GM12878 (cell line): ENCODE results near the gene SLC6A12. TPM values are rescaled to one million over a fixed set of nuclear protein-coding genes. Genes with fewer than 3 reads are reported as not detected.
A peak's percentile ranks its signal among the peaks of the same experiment; 100 is the strongest.

ENCODE experiments used
- ATAC-seq: fragments of 200-7000 bp; cut with Tn5 transposase; 3 replicates; pipeline ENCODE4 v1.9.1; 2020; ENCODE audit warnings: mild to moderate bottlenecking, moderate library complexity
- BruUV-seq: library from RNA; stranded (reverse); fragments of 400-500 nt; replicated peaks from 2 replicates; lab custom pipeline; 2021; lab: Mats Ljungman, UMichigan
- CTCF ChIA-PET: fragments of 300-600 bp; sonication (Branson Sonifier 250); formaldehyde crosslinking; extraction: SDS; loops from one replicate; lab custom pipeline; 2021; ENCODE audit warnings: inconsistent platforms; lab: Yijun Ruan, JAX
- POLR2A ChIA-PET: fragments of 350-600 bp; formaldehyde crosslinking; extraction: SDS; loops from one replicate; lab custom pipeline; 2021; ENCODE audit warnings: inconsistent platforms; lab: Charles Lee
- RAD21 ChIA-PET: fragments of 300-600 bp; sonication (Branson Sonifier 250); formaldehyde crosslinking; loops from one replicate; lab custom pipeline; 2023; ENCODE audit warnings: antibody characterized with exemption; ENCODE audit not compliant: unreplicated experiment; lab: Charles Lee
- SMC1A ChIA-PET: fragments of 300-600 bp; sonication (Branson Sonifier 250); formaldehyde crosslinking; loops from one replicate; lab custom pipeline; 2023; ENCODE audit not compliant: unreplicated experiment, uncharacterized antibody; lab: Charles Lee
- DNase-seq: peaks from one replicate; pipeline ENCODE4 v3.0.0-alpha.2; 2011; ENCODE audit warnings: low read depth, low spot score
- FAIRE-seq: peaks from 3 replicates; lab custom pipeline; 2011; peaks lifted over from hg19 to GRCh38; lab: Jason Lieb, UNC
- H2AFZ ChIP-seq: 2 replicates; pipeline ENCODE4 v1.6.0; 2011; ENCODE audit warnings: low read depth, low read length, control low read depth; ENCODE audit not compliant: control insufficient read depth
- H3K27ac ChIP-seq: 2 replicates; pipeline ENCODE4 v1.5.1; 2011; ENCODE audit warnings: control low read depth; ENCODE audit not compliant: control insufficient read depth, insufficient read depth
- H3K27me3 ChIP-seq, 2 experiments: replicated peaks in 1 of 2; 2 replicates each; pipeline versions ENCODE4 v1.6.0 to v1.6.1; 2011; ENCODE audit warnings: low read length in 1 of 2; ENCODE audit not compliant: control insufficient read depth in 2 of 2, insufficient read depth in 2 of 2
- H3K36me3 ChIP-seq, 2 experiments: 2 replicates each; pipeline ENCODE4 v1.5.1; 2011; ENCODE audit warnings: low read length in 1 of 2; ENCODE audit not compliant: control insufficient read depth in 2 of 2, insufficient read depth in 2 of 2
- H3K4me1 ChIP-seq: 2 replicates; pipeline ENCODE4 v1.6.1; 2011; ENCODE audit warnings: mild to moderate bottlenecking, low read length, moderate library complexity, mixed read lengths; ENCODE audit not compliant: control insufficient read depth, insufficient read depth
- H3K4me2 ChIP-seq: 2 replicates; pipeline ENCODE4 v1.6.0; 2011; ENCODE audit warnings: control low read depth; ENCODE audit not compliant: control insufficient read depth, insufficient read depth
- H3K4me3 ChIP-seq: fragments of 200-600 bp; sonication (generic); 2 replicates; pipeline ENCODE4 v1.5.1; 2016
- H3K79me2 ChIP-seq: 2 replicates; pipeline ENCODE4 v1.6.0; 2011; ENCODE audit warnings: low read length; ENCODE audit not compliant: control insufficient read depth, insufficient read depth
- H3K9ac ChIP-seq: 2 replicates; pipeline ENCODE4 v1.8.0; 2011; ENCODE audit warnings: low read length, control low read depth, mixed read lengths; ENCODE audit not compliant: control insufficient read depth, insufficient read depth
- H3K9me3 ChIP-seq: replicated peaks from 3 replicates; pipeline ENCODE4 v1.5.1; 2011; ENCODE audit warnings: mild to moderate bottlenecking, low read length; ENCODE audit not compliant: control insufficient read depth, insufficient read depth
- H4K20me1 ChIP-seq: 2 replicates; pipeline ENCODE4 v1.6.0; 2011; ENCODE audit not compliant: control insufficient read depth, insufficient read depth
- CHD2 ChIP-seq: IDR thresholded peaks from 2 replicates; pipeline ENCODE4 v1.6.1; 2011; ENCODE audit warnings: low read depth, low read length, improper control_type of control experiment, borderline replicate concordance
- CHD4 ChIP-seq: fragments of 200-600 bp; sonication (generic); IDR thresholded peaks from 2 replicates; pipeline ENCODE4 v1.6.1; 2016; ENCODE audit warnings: mild to moderate bottlenecking
- IRF4 ChIP-seq: IDR thresholded peaks from 2 replicates; pipeline ENCODE4 v1.6.1; 2011; ENCODE audit warnings: low read depth, low read length
- KDM1A ChIP-seq: fragments of 200-600 bp; sonication (generic); IDR thresholded peaks from 2 replicates; pipeline ENCODE4 v1.6.1; 2016; ENCODE audit warnings: borderline replicate concordance
- LARP7 ChIP-seq: fragments of 450-650 bp; IDR thresholded peaks from 2 replicates; pipeline ENCODE4 v1.6.1; 2017; ENCODE audit warnings: mild to moderate bottlenecking
- MTA3 ChIP-seq: IDR thresholded peaks from 2 replicates; pipeline ENCODE4 v1.6.1; 2012; ENCODE audit warnings: low read length, inconsistent platforms, borderline replicate concordance
- PML ChIP-seq: IDR thresholded peaks from 2 replicates; pipeline ENCODE4 v1.6.1; 2012; ENCODE audit warnings: low read length, inconsistent platforms
- SPI1 ChIP-seq: IDR thresholded peaks from 2 replicates; pipeline ENCODE4 v1.6.1; 2011; ENCODE audit warnings: low read depth, mild to moderate bottlenecking, low read length, moderate library complexity, borderline replicate concordance; ENCODE audit not compliant: insufficient read depth
- SREBF1 ChIP-seq: IDR thresholded peaks from 2 replicates; pipeline ENCODE4 v1.6.1; 2012; ENCODE audit warnings: mild to moderate bottlenecking, low read length
- ZBED1 ChIP-seq: IDR thresholded peaks from 2 replicates; pipeline ENCODE4 v1.6.1; 2016; ENCODE audit warnings: borderline replicate concordance
- ZBTB11 ChIP-seq: fragments of 450-650 bp; formaldehyde crosslinking; IDR thresholded peaks from 2 replicates; pipeline ENCODE4 v1.5.0; 2022; ENCODE audit warnings: mild to moderate bottlenecking, missing genetic modification characterization
- ZNF687 ChIP-seq: fragments of 450-650 bp; IDR thresholded peaks from 2 replicates; pipeline ENCODE4 v1.6.1; 2017; ENCODE audit warnings: mild to moderate bottlenecking, moderate library complexity
- WGBS: methylation state at CpG from one replicate; pipeline ENCODE4 v1.1.6; 2016; ENCODE audit warnings: low lambda C conversion rate; ENCODE audit not compliant: insufficient replicate concordance, insufficient coverage; ENCODE audit errors: missing lambda C conversion rate; 5-methylcytosine and 5-hydroxymethylcytosine counted together
- in situ Hi-C: fragments of 300-500 bp; cut with MboI; formaldehyde crosslinking; loops from 9 replicates; pipeline ENCODE4 v1.14.3; 2018; ENCODE audit warnings: mixed read lengths
- intact Hi-C: fragments of 100-400 bp; cut with micrococcal nuclease; formaldehyde crosslinking; loops from one replicate; pipeline ENCODE4 v1.14.2; 2022; ENCODE audit not compliant: unreplicated experiment
- polyA plus RNA-seq, 11 experiments: library from polyadenylated mRNA; depleted of rRNA in 4 of 11; unstranded in 6 of 11; stranded (reverse) in 5 of 11; fragments of >200 nt; fragmentation: Nextera tagmentation in 4 of 11; fragmentation: Illumina TruSeq in 1 of 11; extraction: Ambion mirVana in 4 of 11; extraction: Trizol in 1 of 11; gene quantifications; 1 replicate in 1 of 11; 2 replicates in 10 of 11; pipeline versions ENCODE4 v1.2.1 to v1.2.3, GENCODE V29; 2011 to 2016; ENCODE audit warnings: inconsistent platforms in 2 of 11, missing spikeins in 2 of 11, low read depth in 1 of 11
- total RNA-seq, 4 experiments: library from RNA; depleted of rRNA in 3 of 4; stranded (reverse); fragments of >200 nt in 3 of 4; fragmentation: Illumina TruSeq in 1 of 4; extraction: Trizol in 1 of 4; gene quantifications; 2 replicates each; pipeline versions ENCODE4 v1.2.1 to v1.2.3, GENCODE V29; 2013 to 2021

SLC6A12 gene
- total and polyA plus RNA-seq, 10 of the 15 experiments (the other 5 are each of a cell fraction or from before 2014, with no cell fraction given), result 0.06 to 0.11 (median 0.07) TPM; not detected in 7

- TF ChIP-seq KDM1A, result no peak
- no peak for TF ChIP-seq CHD4
- TF ChIP-seq PML, result no peak
Measured at GRCh38 chr12:213527-213932, 427 bp downstream of the SLC6A12 start (continued).

- Histone ChIP-seq H3K4me3 (no peak overlapping the region), H3K9me3 (no peaks in the 10 kb centered on the region), H3K79me2 (no peaks in the 10 kb centered on the region), H3K27ac (no peak overlapping the region), H3K4me2 (peak overlapping the region; percentile 46), H3K27me3 (peaks cover 0 to 2% of the 10 kb centered on the region in 2 experiments; a peak in 2 of 4 replicates), H3K4me1 (peaks cover 10% of the 10 kb centered on the region), H3K36me3 (no peaks in the 10 kb centered on the region), H2AFZ (no peak overlapping the region), H4K20me1 (no peaks in the 10 kb centered on the region), H3K9ac (no peak overlapping the region)
- 7% methylated on average over 20 of the region's 22 CpGs for WGBS
- ChIA-PET RAD21 (no interaction called here), CTCF (no interaction called here), POLR2A (no interaction called here), SMC1A (interaction anchor here (1.2 kb wide), 1 partner anchor 108 kb away, joined by 3 read pairs; no protein-coding TSS in a partner anchor)
- intact Hi-C loops (no loop called here), in situ Hi-C loops (no loop called here)
- TF ChIP-seq ZBTB11 (CRISPR knock-in tag), result no peak
- TF ChIP-seq SREBF1, result no peak
- TF ChIP-seq ZBED1, result no peak
- TF ChIP-seq MTA3, result no peak
- no peak for TF ChIP-seq SPI1
- no peak for TF ChIP-seq CHD2
- TF ChIP-seq LARP7, result no peak
- TF ChIP-seq IRF4, result no peak
- TF ChIP-seq ZNF687, result no peak
- DNase-seq (no peak), ATAC-seq (peak; percentile 12; the same call in 2 of the 3 replicates), FAIRE-seq (no peak)
- BruUV-seq, result no TSS peak
Measured at GRCh38 chr12:212715-213526, 1.0 kb downstream of the SLC6A12 start.
